GM21367 (cell line): Measurements from ENCODE around the gene C12orf54.
"Not testable (repeated sequence)": the region's sequence is repeated elsewhere in the genome, so short reads cannot be mapped to it uniquely, and the experiment has no call there.

Experiments used
- ATAC-seq: cut with Tn5 transposase; IDR thresholded peaks from one replicate; pipeline ENCODE4 v1.9.1; 2021; ENCODE audit not compliant: unreplicated experiment

Gene C12orf54

GRCh38 chr12:48482198-48482597 lies at the start of gene C12orf54:
Gene C12orf54, plus strand, starts transcription at chr12:48482498. Its CDS starts 799 bp downstream, at chr12:48483297.
- ATAC-seq, result no peak

- not testable (repeated sequence) for ATAC-seq
Observed at GRCh38 chr12:48434016-48434415, 48.3 kb upstream of the C12orf54 start.

GRCh38 chr12:48441069-48441468 lies 41.2 kb upstream of the C12orf54 start:
- ATAC-seq, result no peak

GRCh38 chr12:48442179-48442847 lies 40.0 kb upstream of the C12orf54 start:
- no peak for ATAC-seq

GRCh38 chr12:48445538-48445937 lies 36.8 kb upstream of the C12orf54 start:
- ATAC-seq, result no peak

GRCh38 chr12:48446161-48446776 lies 36.0 kb upstream of the C12orf54 start:
- ATAC-seq, result no peak

- no peak for ATAC-seq
Observed at GRCh38 chr12:48447755-48448154, 34.5 kb upstream of the C12orf54 start.

- ATAC-seq, result no peak
Observed at GRCh38 chr12:48451372-48451771, 30.9 kb upstream of the C12orf54 start.

GRCh38 chr12:48452961-48453360 lies 29.3 kb upstream of the C12orf54 start:
- ATAC-seq, result not testable (repeated sequence)

GRCh38 chr12:48454667-48455066 lies 27.6 kb upstream of the C12orf54 start:
- ATAC-seq, result no peak

GRCh38 chr12:48455116-48455515 lies 27.2 kb upstream of the C12orf54 start:
- ATAC-seq, result no peak

- no peak for ATAC-seq
Observed at GRCh38 chr12:48459259-48459658, 23.0 kb upstream of the C12orf54 start.

GRCh38 chr12:48469027-48469426 lies 13.3 kb upstream of the C12orf54 start:
- not testable (repeated sequence) for ATAC-seq

GRCh38 chr12:48472259-48472658 lies 10.0 kb upstream of the C12orf54 start, which contains the start of gene ANP32D:
Gene ANP32D, plus strand, starts transcription at chr12:48472559. Its CDS starts 106 bp downstream, at chr12:48472665.
- ATAC-seq, result no peak

- no peak for ATAC-seq
Observed at GRCh38 chr12:48473061-48473460, 9.2 kb upstream of the C12orf54 start.

- not testable (repeated sequence) for ATAC-seq
Observed at GRCh38 chr12:48474497-48474896, 7.8 kb upstream of the C12orf54 start.

- ATAC-seq, result no peak
Observed at GRCh38 chr12:48482930-48483329, 632 bp downstream of the C12orf54 start.

- ATAC-seq, result no peak
Observed at GRCh38 chr12:48486261-48486660, 4.0 kb downstream of the C12orf54 start.

- no peak for ATAC-seq
Observed at GRCh38 chr12:48486679-48487078, 4.4 kb downstream of the C12orf54 start.

- peak; percentile 92 for ATAC-seq
Observed at GRCh38 chr12:48489012-48489411, 6.7 kb downstream of the C12orf54 start.

GRCh38 chr12:48489456-48489855 lies 7.2 kb downstream of the C12orf54 start:
- not testable (repeated sequence) for ATAC-seq

GRCh38 chr12:48500281-48500680 lies 18.0 kb downstream of the C12orf54 start:
- ATAC-seq, result not testable (repeated sequence)
